Retinal pigment epithelial cell (primary cell): ENCODE measurements around the gene ALDOC.

Experiments used
- DNase-seq: peaks from one replicate; pipeline ENCODE4 v3.0.0-alpha.2; 2010; ENCODE audit warnings: low read depth
- H3K4me3 ChIP-seq: 2 replicates; pipeline ENCODE4 v1.5.1; 2011; ENCODE audit warnings: mild to moderate bottlenecking, low read length, control low read depth, moderate library complexity
- TF ChIP-seq, protein P1 (sequence below): conservative IDR thresholded peaks from 2 replicates; pipeline ENCODE4 v1.5.1; 2011; ENCODE audit warnings: low read depth, low read length, control low read depth, inconsistent platforms

The ALDOC gene

DNA sequence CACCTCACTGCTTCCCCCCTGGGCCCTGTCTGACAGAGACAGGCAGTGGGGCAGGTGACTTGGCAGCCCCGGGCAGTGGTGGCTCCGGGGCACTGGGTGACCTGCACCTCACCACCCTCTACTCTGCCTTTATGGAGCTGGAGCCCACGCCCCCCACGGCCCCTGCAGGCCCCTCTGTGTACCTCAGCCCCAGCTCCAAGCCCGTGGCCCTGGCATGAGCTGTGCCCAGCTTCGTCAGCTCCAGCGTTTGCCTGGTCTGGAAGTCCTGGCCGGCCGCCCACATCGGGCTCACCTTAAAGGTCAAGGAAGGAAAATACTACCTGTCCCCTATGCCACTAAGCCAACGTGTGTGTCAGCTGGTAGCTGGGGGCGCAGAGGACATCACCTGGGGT lies 39.5 kb downstream of the ALDOC start:
- DNase-seq = no peak
- H3K4me3 ChIP-seq = no peak overlapping the region
- TF ChIP-seq, protein P1, sequence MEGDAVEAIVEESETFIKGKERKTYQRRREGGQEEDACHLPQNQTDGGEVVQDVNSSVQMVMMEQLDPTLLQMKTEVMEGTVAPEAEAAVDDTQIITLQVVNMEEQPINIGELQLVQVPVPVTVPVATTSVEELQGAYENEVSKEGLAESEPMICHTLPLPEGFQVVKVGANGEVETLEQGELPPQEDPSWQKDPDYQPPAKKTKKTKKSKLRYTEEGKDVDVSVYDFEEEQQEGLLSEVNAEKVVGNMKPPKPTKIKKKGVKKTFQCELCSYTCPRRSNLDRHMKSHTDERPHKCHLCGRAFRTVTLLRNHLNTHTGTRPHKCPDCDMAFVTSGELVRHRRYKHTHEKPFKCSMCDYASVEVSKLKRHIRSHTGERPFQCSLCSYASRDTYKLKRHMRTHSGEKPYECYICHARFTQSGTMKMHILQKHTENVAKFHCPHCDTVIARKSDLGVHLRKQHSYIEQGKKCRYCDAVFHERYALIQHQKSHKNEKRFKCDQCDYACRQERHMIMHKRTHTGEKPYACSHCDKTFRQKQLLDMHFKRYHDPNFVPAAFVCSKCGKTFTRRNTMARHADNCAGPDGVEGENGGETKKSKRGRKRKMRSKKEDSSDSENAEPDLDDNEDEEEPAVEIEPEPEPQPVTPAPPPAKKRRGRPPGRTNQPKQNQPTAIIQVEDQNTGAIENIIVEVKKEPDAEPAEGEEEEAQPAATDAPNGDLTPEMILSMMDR = no peak

DNA sequence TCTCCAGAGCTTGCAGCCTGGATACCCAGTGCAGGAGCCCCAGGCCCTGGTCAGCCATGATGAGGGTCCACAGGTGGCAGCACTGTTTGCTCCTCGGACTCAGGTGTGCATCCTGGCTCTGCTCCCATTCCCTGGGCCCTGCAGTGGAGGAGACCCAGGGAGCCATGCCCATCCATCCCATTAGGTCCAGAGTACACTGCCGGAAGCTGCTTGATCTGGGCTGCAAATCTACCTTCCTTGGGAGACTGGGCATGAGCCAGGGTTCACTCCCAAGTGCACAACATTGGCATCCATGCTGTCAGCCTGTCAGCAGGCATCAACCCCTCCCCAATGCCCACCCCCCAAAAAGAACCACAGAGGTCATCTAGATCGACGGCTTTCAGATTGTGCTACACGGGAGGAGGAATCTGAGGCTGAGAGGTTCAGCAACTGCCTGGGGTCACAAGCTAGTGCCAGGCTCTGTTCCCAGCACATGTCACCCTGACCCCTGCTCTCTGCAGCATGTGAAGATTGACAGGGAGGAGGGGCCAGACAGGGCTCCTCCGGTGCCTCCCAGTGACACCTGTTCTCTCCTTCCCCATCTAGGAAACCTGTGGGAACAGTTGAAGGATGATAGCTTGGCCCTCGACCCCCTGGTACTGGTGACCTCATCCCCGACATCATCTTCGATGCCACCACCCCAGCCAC lies 40.0 kb downstream of the ALDOC start:
- no peak for DNase-seq
- no peak overlapping the region for H3K4me3 ChIP-seq
- TF ChIP-seq, protein P1 = no peak

DNA sequence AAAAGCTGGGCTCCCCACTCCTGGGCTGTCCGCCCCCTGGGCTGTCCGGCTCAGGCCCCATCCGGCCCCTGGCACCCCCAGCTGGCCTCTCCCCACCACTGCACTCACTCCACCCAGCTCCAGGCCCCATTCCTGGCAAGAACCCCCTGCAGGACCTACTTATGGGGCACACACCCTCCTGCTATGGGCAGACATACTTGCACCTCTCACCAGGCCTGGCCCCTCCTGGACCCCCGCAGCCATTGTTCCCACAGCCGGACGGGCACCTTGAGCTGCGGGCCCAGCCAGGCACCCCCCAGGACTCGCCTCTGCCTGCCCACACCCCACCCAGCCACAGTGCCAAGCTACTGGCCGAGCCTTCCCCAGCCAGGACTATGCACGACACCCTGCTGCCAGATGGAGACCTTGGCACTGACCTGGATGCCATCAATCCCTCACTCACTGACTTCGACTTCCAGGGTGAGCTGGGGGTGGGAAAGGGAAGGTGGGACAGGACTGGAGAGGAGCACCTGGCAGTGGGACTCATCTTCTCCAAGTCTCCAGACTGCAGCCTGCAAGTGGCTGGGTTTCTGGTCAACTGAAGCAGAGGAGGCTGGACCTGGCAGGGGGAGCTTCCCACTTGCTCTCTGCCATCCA lies 41.8 kb downstream of the ALDOC start:
- no peak for DNase-seq
- H3K4me3 ChIP-seq = no peak overlapping the region
- TF ChIP-seq, protein P1 = no peak

DNA sequence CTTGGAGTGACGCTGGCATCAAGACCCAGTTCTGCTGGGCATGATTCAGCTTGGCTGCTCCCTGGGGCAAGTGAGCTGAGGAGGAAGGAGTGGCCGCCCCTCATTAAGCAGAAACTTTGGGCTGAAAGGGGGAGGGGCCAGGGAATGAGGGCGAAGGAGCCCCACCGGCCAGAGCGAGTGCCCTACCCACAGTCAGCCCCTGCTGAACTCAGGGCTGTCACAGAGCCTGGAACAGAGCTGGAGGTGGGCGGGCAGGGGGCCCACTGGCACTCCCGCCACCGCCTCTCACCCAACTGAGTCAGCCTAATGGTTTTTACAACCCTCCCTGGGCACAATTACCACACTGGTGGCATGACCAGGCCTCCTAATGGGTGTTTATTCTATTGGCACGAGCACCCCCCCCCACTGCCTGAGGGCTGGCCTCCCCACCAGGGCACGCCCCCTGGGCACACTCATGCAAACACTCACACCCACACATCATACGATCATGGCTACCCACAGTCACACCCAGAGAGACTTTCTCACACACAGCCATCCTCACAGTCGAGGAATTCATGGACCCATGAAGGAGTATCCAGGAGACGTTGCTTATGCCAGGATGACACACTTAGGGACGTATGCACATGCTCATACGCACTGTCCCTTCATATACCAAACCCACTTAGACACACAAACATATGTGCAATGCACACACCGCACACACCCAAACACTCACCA lies 43.4 kb downstream of the ALDOC start:
- DNase-seq = no peak
- H3K4me3 ChIP-seq = no peak overlapping the region
- TF ChIP-seq, protein P1 = no peak

DNA sequence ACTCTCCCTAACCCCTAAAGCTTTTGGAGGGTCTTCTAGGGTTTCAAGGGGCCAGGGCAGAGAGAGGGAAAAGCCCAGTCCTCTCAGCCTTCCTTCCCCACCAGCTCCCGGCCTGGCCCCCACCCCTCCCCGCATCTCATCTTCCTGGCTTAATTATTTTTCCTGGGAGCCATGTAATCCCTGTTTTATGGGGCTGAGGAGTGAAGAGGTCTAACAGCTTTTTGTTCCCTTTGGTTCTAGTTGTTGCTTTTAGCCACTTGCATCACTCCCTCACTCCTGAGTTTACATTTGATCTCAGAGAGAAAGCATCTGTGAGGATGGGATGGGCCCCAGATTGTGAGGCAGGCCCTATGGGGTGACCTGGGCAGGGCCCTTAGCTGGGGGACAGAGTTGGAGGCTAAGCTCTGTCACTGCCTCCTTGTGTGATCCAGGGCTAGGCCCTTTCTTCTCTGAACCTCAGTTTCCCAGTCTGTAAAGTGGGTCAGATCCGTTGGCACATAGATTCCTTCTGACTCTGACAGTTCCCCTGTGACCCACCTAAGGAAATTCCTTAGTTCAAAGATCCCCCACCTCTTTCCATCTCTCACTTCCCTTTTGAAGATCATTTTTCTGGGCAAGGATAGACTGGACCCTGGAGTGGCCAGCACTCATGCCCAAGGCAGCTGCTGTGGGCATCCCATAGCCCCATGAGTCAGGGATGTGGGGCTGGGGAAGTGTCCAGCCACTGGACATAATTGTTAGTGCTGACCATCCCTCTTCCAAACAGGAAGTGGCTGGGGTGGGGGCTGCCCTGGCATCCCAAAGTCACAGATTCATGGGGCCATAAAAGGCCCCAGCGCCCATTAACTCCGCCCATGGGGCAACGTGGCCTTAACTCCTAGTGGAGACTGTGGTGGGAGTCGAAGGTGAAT lies 44.4 kb downstream of the ALDOC start:
- TF ChIP-seq, protein P1 = no peak
- no peak for DNase-seq

DNA sequence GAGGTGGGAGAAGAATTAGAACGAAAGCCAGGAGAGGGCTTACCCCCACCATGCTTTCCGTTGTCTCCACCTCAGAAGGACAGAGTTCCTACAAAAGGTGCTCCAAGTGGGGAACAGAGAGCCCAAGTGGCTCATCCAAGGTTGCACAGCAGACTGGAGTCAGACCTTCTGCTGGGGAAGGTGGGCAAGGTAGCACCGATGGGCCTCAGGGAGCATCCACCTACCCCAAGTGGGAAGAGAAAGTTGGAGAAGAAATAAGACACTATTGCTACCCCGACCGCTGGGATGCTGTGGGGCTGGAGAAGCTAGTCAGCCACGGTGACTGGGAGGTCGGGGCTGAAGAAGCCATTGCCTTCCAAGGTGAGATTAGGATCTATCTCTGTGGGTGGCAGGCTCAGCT lies 45.8 kb downstream of the ALDOC start:
- DNase-seq = no peak
- TF ChIP-seq, protein P1 = no peak
- no peak overlapping the region for H3K4me3 ChIP-seq

More for the DNA sequence above, 44.4 kb downstream of the ALDOC start:
- no peak overlapping the region for H3K4me3 ChIP-seq
